Suppressor macrophage (primary cell): ENCODE measurements around the gene DLX2.

Experiments
- DNase-seq, 4 experiments: peaks; one replicate each; pipeline ENCODE4 v3.0.0-alpha.2; 2020 to 2022

DLX2 gene

GRCh38 chr2:172094294-172095145, 8.2 kb downstream of the DLX2 start:
- peak in 1 of 4 experiments; percentile 32 for DNase-seq

GRCh38 chr2:172093416-172094293, 9.0 kb downstream of the DLX2 start:
- peak in 1 of 4 experiments; percentile 27 for DNase-seq

GRCh38 chr2:172092716-172093415, 9.8 kb downstream of the DLX2 start:
- DNase-seq, result no peak

- no peak for DNase-seq
Measured at GRCh38 chr2:172091761-172092566, 10.7 kb downstream of the DLX2 start.

GRCh38 chr2:172091000-172091641, 11.6 kb downstream of the DLX2 start:
- DNase-seq, result no peak

- no peak for DNase-seq
Measured at GRCh38 chr2:172090044-172090961, 12.4 kb downstream of the DLX2 start.

GRCh38 chr2:172089633-172090032, 13.1 kb downstream of the DLX2 start:
- DNase-seq, result no peak

- no peak for DNase-seq
Measured at GRCh38 chr2:172089005-172089504, 13.6 kb downstream of the DLX2 start.

GRCh38 chr2:172088245-172089004, 14.3 kb downstream of the DLX2 start:
- DNase-seq, result no peak

- DNase-seq, result no peak
Measured at GRCh38 chr2:172087780-172088244, 14.9 kb downstream of the DLX2 start.

GRCh38 chr2:172087207-172087779, 15.4 kb downstream of the DLX2 start:
- peak in 1 of 4 experiments; percentile 38 for DNase-seq

GRCh38 chr2:172086241-172087206, 16.2 kb downstream of the DLX2 start:
- peak in 2 of 4 experiments; percentile 39 for DNase-seq

GRCh38 chr2:172085460-172086159, 17.1 kb downstream of the DLX2 start, which contains the start of gene DLX1:
DLX1 (plus strand) TSS chr2:172085507; CDS start chr2:172085678, 171 bp downstream.
- DNase-seq, result peak in 2 of 4 experiments; percentile 20 to 23

GRCh38 chr2:172084645-172085459, 17.8 kb downstream of the DLX2 start:
- DNase-seq, result peak; percentile 85 to 92 (median 92)

- DNase-seq, result peak in 1 of 4 experiments; percentile 15
Measured at GRCh38 chr2:172084395-172084644, 18.4 kb downstream of the DLX2 start.
